Eye (tissue), 1 donor: ENCODE data around the gene DGLUCY.
"Not testable (repeated sequence)": the region's sequence is repeated elsewhere in the genome, so short reads cannot be mapped to it uniquely, and the experiment has no call there.

Experiments
- DNase-seq: peaks from one replicate; pipeline ENCODE4 v3.0.0-alpha.2; 2015

DGLUCY gene

GRCh38 chr14:91171291-91171690 lies 57.4 kb downstream of the DGLUCY start:
- no peak for DNase-seq

GRCh38 chr14:91173221-91173670 lies 59.4 kb downstream of the DGLUCY start:
- peak; percentile 90 for DNase-seq

- peak; percentile 67 for DNase-seq
These were observed 60.0 kb downstream of the DGLUCY start for GRCh38 chr14:91173904-91174303.

- DNase-seq, result peak; percentile 11
These were observed 61.7 kb downstream of the DGLUCY start for GRCh38 chr14:91175291-91176201.

- peak; percentile 83 for DNase-seq
These were observed 63.5 kb downstream of the DGLUCY start for GRCh38 chr14:91177073-91178034.

GRCh38 chr14:91180611-91181010 lies 66.7 kb downstream of the DGLUCY start:
- no peak for DNase-seq

- not testable (repeated sequence) for DNase-seq
These were observed 68.9 kb downstream of the DGLUCY start for GRCh38 chr14:91182753-91183152.

- no peak for DNase-seq
These were observed 70.7 kb downstream of the DGLUCY start for GRCh38 chr14:91184559-91184958.

- no peak for DNase-seq
These were observed 71.8 kb downstream of the DGLUCY start for GRCh38 chr14:91185721-91186120.

- DNase-seq, result no peak
These were observed 72.7 kb downstream of the DGLUCY start for GRCh38 chr14:91186515-91187066.

GRCh38 chr14:91187271-91187670 lies 73.4 kb downstream of the DGLUCY start:
- no peak for DNase-seq

- DNase-seq, result no peak
These were observed 77.0 kb downstream of the DGLUCY start for GRCh38 chr14:91190853-91191252.

GRCh38 chr14:91193069-91193468 lies 79.2 kb downstream of the DGLUCY start:
- DNase-seq, result no peak

GRCh38 chr14:91195881-91196280 lies 82.0 kb downstream of the DGLUCY start:
- DNase-seq, result no peak

- DNase-seq, result no peak
These were observed 83.8 kb downstream of the DGLUCY start for GRCh38 chr14:91197631-91198030.

GRCh38 chr14:91200802-91201201 lies 86.9 kb downstream of the DGLUCY start:
- not testable (repeated sequence) for DNase-seq

GRCh38 chr14:91202234-91202974 lies 88.5 kb downstream of the DGLUCY start:
- no peak for DNase-seq

- no peak for DNase-seq
These were observed 90.8 kb downstream of the DGLUCY start for GRCh38 chr14:91204657-91205056.

- DNase-seq, result no peak
These were observed 91.6 kb downstream of the DGLUCY start for GRCh38 chr14:91205459-91205858.

- DNase-seq, result no peak
These were observed 93.1 kb downstream of the DGLUCY start for GRCh38 chr14:91207008-91207407.

- no peak for DNase-seq
These were observed 97.1 kb downstream of the DGLUCY start for GRCh38 chr14:91211017-91211416.

GRCh38 chr14:91214306-91214705 lies 100.4 kb downstream of the DGLUCY start:
- no peak for DNase-seq
